Astrocyte of the spinal cord (primary cell): ENCODE data around the gene C3orf33.

ENCODE experiments used
- DNase-seq: peaks from one replicate; pipeline ENCODE4 v3.0.0; 2011; ENCODE audit warnings: low read depth, low spot score
- H3K4me3 ChIP-seq: 2 replicates; pipeline ENCODE4 v1.5.1; 2011; ENCODE audit warnings: low read depth, mild to moderate bottlenecking, low read length, moderate library complexity
- CTCF ChIP-seq: IDR thresholded peaks from 2 replicates; pipeline ENCODE4 v1.5.1; 2012; ENCODE audit warnings: low read depth, mild to moderate bottlenecking, low read length, inconsistent platforms
- in situ Hi-C: cut with HindIII; loops from 2 replicates; pipeline ENCODE4 v1.10.0; 2017; ENCODE audit warnings: low sequenced_read_pairs

The C3orf33 gene

DNA sequence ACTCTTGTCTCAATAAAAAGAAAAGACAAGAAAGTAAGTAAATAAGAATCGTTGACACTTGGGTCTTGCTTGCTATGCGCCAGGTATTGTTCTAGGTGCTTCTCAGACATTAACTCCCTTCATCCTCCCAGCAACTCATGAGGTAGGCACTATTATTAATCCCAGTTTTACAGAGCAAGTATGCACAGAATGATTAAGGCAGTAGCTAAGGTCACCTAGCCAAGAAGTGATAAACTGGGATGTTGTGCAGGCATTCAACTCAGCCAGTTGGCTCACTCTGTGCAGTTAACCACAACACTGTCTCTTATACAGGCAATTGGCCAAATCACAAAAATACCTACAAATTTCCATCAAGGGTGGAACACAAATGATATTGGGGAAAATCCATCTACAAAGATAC is 1.7 kb upstream of the C3orf33 start:
- TF ChIP-seq CTCF = no peak
- in situ Hi-C loops = no loop called here
- no peak overlapping the region for H3K4me3 ChIP-seq
- DNase-seq = no peak

GRCh38 chr3:155805204-155805801 is 775 bp downstream of the C3orf33 start:
- peak overlapping the region; percentile 72 for H3K4me3 ChIP-seq
- no peak for TF ChIP-seq CTCF
- in situ Hi-C loops = no loop called here
- no peak for DNase-seq

DNA sequence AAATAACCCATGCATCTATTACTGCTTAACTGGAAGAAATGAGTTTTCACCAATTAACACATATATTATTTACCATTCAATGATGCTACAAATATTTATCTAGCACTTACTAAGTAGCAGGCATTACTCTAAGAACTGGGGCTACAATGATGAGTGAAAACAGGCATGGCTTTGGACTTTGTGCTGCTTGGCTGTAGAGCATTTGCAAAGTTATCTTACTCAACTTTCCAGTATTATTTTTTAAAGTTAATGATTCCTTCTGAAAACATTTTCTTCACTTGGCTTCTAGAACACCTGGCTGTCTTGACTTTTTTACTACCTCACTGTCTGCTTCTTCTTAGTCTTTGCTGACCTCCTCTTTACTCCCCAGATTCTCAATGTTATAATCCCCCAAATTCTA is 1.8 kb downstream of the C3orf33 start:
- no peak for TF ChIP-seq CTCF
- in situ Hi-C loops = no loop called here
- H3K4me3 ChIP-seq = no peak overlapping the region
- no peak for DNase-seq

DNA sequence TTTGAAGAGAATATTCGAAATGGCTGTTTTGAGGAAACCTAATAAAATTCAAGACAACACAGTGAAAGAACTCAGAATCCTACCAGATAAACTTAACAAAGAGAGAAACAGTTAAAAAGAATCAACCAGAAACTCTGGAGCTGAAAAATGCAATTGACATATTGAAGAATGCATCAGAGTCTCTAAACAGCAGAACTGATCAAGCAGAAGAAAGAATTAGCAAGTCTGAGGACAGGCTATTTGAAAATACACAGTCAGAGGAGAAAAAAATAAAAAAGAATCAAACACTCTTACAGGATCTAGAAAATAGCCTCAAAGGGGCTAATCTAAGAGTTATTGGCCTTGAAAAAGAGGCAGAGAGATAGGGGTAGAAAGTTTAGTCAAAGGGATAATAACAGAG is 13.5 kb downstream of the C3orf33 start:
- TF ChIP-seq CTCF = no peak
- in situ Hi-C loops = no loop called here
- DNase-seq = no peak
- H3K4me3 ChIP-seq = no peak overlapping the region

DNA sequence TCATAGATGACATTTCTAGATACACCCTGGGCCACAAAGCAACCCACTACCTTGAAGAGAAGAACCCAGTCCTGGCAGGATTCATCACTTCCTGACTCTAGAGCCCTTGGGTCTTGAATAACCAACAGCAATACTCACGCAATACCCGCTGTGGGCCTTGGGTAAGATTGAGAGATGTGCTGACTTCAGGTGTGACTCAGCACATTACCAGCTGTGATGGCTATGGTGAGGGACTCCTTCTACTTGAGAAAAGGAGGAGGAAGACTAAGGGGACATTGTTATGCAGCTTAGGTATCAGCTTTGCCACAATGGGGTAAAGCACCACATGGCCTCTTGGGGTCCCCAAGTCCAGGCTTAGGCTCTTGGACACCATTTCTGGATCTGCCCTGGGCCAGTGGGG is 14.9 kb downstream of the C3orf33 start:
- no peak overlapping the region for H3K4me3 ChIP-seq
- TF ChIP-seq CTCF = no peak
- in situ Hi-C loops = no loop called here
- no peak for DNase-seq

GRCh38 chr3:155790272-155790925 is 15.7 kb downstream of the C3orf33 start:
- H3K4me3 ChIP-seq = no peak overlapping the region
- no peak for DNase-seq
- in situ Hi-C loops = no loop called here
- TF ChIP-seq CTCF = no peak
